Fibroblast of mammary gland (primary cell): ENCODE measurements around the gene CACNA2D3.

Experiments
- DNase-seq: peaks from one replicate; pipeline ENCODE4 v3.0.0-alpha.2; 2010; ENCODE audit warnings: low read depth
- H3K4me3 ChIP-seq: 2 replicates; pipeline ENCODE4 v1.5.1; 2011; ENCODE audit warnings: low read depth, mild to moderate bottlenecking, low read length, moderate library complexity; ENCODE audit not compliant: control insufficient read depth
- CTCF ChIP-seq: conservative IDR thresholded peaks from 2 replicates; pipeline ENCODE4 v1.5.1; 2011; ENCODE audit warnings: low read depth, low read length, inconsistent platforms; ENCODE audit not compliant: control insufficient read depth, insufficient read depth

CACNA2D3 gene

GRCh38 chr3:54853573-54854404 is 731.4 kb downstream of the CACNA2D3 start:
- DNase-seq: peak; percentile 60
- peak; percentile 72 for TF ChIP-seq CTCF
- no peak overlapping the region for H3K4me3 ChIP-seq

- no peak for DNase-seq
- no peak overlapping the region for H3K4me3 ChIP-seq
- TF ChIP-seq CTCF: no peak
These were observed 733.9 kb downstream of the CACNA2D3 start for GRCh38 chr3:54856271-54856670.

GRCh38 chr3:54857343-54857742 is 735.0 kb downstream of the CACNA2D3 start:
- H3K4me3 ChIP-seq: no peak overlapping the region
- TF ChIP-seq CTCF: no peak
- DNase-seq: no peak

GRCh38 chr3:54858093-54858785 is 735.9 kb downstream of the CACNA2D3 start:
- DNase-seq: no peak
- no peak overlapping the region for H3K4me3 ChIP-seq
- no peak for TF ChIP-seq CTCF

GRCh38 chr3:54859184-54859583 is 736.8 kb downstream of the CACNA2D3 start:
- TF ChIP-seq CTCF: no peak
- H3K4me3 ChIP-seq: no peak overlapping the region
- DNase-seq: peak; percentile 61

GRCh38 chr3:54861248-54862067 is 739.1 kb downstream of the CACNA2D3 start:
- DNase-seq: no peak
- no peak for TF ChIP-seq CTCF

More at GRCh38 chr3:54861248-54862067, 739.1 kb downstream of the CACNA2D3 start:
- no peak overlapping the region for H3K4me3 ChIP-seq
